ENCODE measurements around the gene FAM83G. TPM values are rescaled to one million over a fixed set of nuclear protein-coding genes. Genes with fewer than 3 reads are reported as not detected.

Gene FAM83G
- total RNA-seq, 1 donor from 2014 or later, result 2.2 TPM

GRCh38 chr17:18951941-18952842, 52.4 kb downstream of the FAM83G start, which contains the start of gene SLC5A10:
SLC5A10 (plus strand) TSS chr17:18952165; CDS start chr17:18952206, 41 bp downstream.
- H3K4me3 ChIP-seq, result no peak within 1 kb of the TSS
- DNase-seq, result no peak
- no peaks in the 10 kb centered on the region for H3K27me3 ChIP-seq (ENCODE audit: low read depth)
- intact Hi-C loops (cut with micrococcal nuclease), result no loop called here
- H3K4me1 ChIP-seq, result peaks cover 25% of the 10 kb centered on the region
- H3K9me3 ChIP-seq (replicated peaks), result no peaks in the 10 kb centered on the region
- TF ChIP-seq, protein P1, sequence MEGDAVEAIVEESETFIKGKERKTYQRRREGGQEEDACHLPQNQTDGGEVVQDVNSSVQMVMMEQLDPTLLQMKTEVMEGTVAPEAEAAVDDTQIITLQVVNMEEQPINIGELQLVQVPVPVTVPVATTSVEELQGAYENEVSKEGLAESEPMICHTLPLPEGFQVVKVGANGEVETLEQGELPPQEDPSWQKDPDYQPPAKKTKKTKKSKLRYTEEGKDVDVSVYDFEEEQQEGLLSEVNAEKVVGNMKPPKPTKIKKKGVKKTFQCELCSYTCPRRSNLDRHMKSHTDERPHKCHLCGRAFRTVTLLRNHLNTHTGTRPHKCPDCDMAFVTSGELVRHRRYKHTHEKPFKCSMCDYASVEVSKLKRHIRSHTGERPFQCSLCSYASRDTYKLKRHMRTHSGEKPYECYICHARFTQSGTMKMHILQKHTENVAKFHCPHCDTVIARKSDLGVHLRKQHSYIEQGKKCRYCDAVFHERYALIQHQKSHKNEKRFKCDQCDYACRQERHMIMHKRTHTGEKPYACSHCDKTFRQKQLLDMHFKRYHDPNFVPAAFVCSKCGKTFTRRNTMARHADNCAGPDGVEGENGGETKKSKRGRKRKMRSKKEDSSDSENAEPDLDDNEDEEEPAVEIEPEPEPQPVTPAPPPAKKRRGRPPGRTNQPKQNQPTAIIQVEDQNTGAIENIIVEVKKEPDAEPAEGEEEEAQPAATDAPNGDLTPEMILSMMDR (IDR thresholded peaks at IDR 0.05; ENCODE audit: borderline replicate concordance), result peak; percentile 21
- H3K27ac ChIP-seq (replicated peaks), result peak within 1 kb of the TSS; percentile 73
- H3K36me3 ChIP-seq, result no peaks in the 10 kb centered on the region

- TF ChIP-seq, protein P1 (IDR thresholded peaks at IDR 0.05; ENCODE audit: borderline replicate concordance), result no peak
- DNase-seq, result peak; percentile 38
- Histone ChIP-seq H3K4me1 (peaks cover 25% of the 10 kb centered on the region), H3K4me3 (no peak overlapping the region), H3K9me3 (replicated peaks) (no peaks in the 10 kb centered on the region), H3K27me3 (ENCODE audit: low read depth) (no peaks in the 10 kb centered on the region), H3K27ac (replicated peaks) (peak overlapping the region; percentile 73), H3K36me3 (no peaks in the 10 kb centered on the region)
- intact Hi-C loops (cut with micrococcal nuclease), result no loop called here
Measured at GRCh38 chr17:18950944-18951905, 53.3 kb downstream of the FAM83G start.

- TF ChIP-seq, protein P1 (IDR thresholded peaks at IDR 0.05; ENCODE audit: borderline replicate concordance), result no peak
- DNase-seq, result no peak
- Histone ChIP-seq H3K27ac (replicated peaks) (peak overlapping the region; percentile 73), H3K27me3 (ENCODE audit: low read depth) (no peaks in the 10 kb centered on the region), H3K36me3 (no peaks in the 10 kb centered on the region), H3K4me3 (no peak overlapping the region), H3K4me1 (peaks cover 25% of the 10 kb centered on the region), H3K9me3 (replicated peaks) (no peaks in the 10 kb centered on the region)
- intact Hi-C loops (cut with micrococcal nuclease), result no loop called here
Measured at GRCh38 chr17:18950346-18950745, 54.2 kb downstream of the FAM83G start.

DNA sequence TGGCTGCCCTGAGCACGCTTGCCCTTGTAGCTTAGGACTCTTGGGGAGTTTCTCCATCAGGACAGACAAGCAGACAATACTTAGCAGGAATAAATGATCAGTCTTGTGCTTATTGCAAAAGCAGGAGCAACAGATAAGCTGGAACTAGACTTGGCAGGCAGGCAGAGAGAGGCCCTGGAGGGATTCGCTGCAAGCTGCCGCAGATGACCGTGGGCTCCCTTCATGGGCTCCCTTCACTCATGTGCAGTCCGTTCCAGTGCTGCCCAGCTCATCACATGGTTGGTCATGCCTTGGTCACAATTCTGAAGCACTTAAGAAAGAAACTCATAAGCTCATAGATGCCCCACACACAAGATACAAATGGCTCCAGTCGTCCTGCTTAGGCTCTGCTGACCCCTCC, 55.0 kb downstream of the FAM83G start:
- no peaks in the 10 kb centered on the region for H3K27me3 ChIP-seq (ENCODE audit: low read depth)
- TF ChIP-seq, protein P1 (IDR thresholded peaks at IDR 0.05; ENCODE audit: borderline replicate concordance), result no peak
- peaks cover 25% of the 10 kb centered on the region for H3K4me1 ChIP-seq
- H3K27ac ChIP-seq (replicated peaks), result peak overlapping the region; percentile 55
- intact Hi-C loops (cut with micrococcal nuclease), result no loop called here
- peak; percentile 37 for DNase-seq
- H3K36me3 ChIP-seq, result no peaks in the 10 kb centered on the region
- H3K9me3 ChIP-seq (replicated peaks), result no peaks in the 10 kb centered on the region
- no peak overlapping the region for H3K4me3 ChIP-seq

DNA sequence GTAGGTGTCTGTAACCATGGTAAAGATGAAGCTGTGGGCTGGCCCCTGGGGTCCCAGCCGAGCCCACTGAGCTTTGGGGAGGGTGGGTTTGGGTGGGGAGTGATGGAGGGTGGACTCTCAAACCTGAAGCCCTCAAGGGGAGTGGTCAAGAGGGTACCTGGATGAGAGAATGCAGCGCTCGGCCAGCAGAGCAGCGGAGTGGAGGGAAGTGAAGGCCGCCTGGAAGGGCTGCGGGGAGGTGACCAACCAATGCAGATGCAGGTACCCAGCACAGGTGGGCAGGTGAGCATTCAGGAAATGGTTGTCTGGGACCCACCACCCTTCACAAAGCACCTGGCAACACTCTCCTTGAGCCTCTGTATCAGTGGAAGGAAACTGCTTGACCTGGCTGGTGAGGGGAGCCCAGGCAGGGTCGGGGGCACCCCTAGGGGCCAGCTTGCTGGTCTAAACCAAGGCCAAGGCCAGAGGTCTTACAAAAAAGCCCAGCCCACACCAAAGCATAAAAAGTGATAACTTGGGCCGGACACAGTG, 56.0 kb downstream of the FAM83G start:
- Histone ChIP-seq H3K9me3 (replicated peaks) (no peaks in the 10 kb centered on the region), H3K4me1 (peaks cover 25% of the 10 kb centered on the region), H3K36me3 (no peaks in the 10 kb centered on the region), H3K4me3 (no peak overlapping the region), H3K27ac (replicated peaks) (no peak overlapping the region), H3K27me3 (ENCODE audit: low read depth) (no peaks in the 10 kb centered on the region)
- DNase-seq, result no peak
- intact Hi-C loops (cut with micrococcal nuclease), result no loop called here
- TF ChIP-seq, protein P1 (IDR thresholded peaks at IDR 0.05; ENCODE audit: borderline replicate concordance), result no peak

Data from left ventricle myocardium inferior (tissue), 1 donor.